Stimulated activated naive CD8-positive, alpha-beta T cell treated with anti-CD3 and anti-CD28 coated beads, Interleukin-15, Interleukin-2, amounts not matched to agents 100 U/mL and 50 U/mL, for 24 hours (primary cell): ENCODE data around the gene LPAR1.
"Not testable (repeated sequence)": the region's sequence is repeated elsewhere in the genome, so short reads cannot be mapped to it uniquely, and the experiment has no call there.

Experiments used
- ATAC-seq: fragments of 150-1000 bp; cut with Tn5 transposase; one replicate; pipeline ENCODE4 v1.10.0; 2021
- DNase-seq: peaks from one replicate; pipeline ENCODE4 v3.0.0; 2021

The LPAR1 gene

GRCh38 chr9:111038331-111039230 lies at the start of gene LPAR1:
Gene LPAR1 (minus strand): TSS chr9:111038470. CDS start chr9:110972117, 66,353 bp downstream.
- DNase-seq = peak; percentile 5

GRCh38 chr9:111078391-111079038 lies 40.2 kb upstream of the LPAR1 start:
- DNase-seq = no peak

More at GRCh38 chr9:111038331-111039230, at the start of gene LPAR1:
- ATAC-seq = no peak

GRCh38 chr9:111076519-111076918 lies 38.2 kb upstream of the LPAR1 start:
- ATAC-seq = no peak

More at GRCh38 chr9:111078391-111079038, 40.2 kb upstream of the LPAR1 start:
- no peak for ATAC-seq

GRCh38 chr9:111076042-111076441 lies 37.8 kb upstream of the LPAR1 start:
- DNase-seq = no peak
- ATAC-seq = no peak

More at GRCh38 chr9:111076519-111076918, 38.2 kb upstream of the LPAR1 start:
- DNase-seq = no peak

GRCh38 chr9:111074395-111074794 lies 36.1 kb upstream of the LPAR1 start:
- DNase-seq (no peak), ATAC-seq (no peak)

GRCh38 chr9:111069183-111069582 lies 30.9 kb upstream of the LPAR1 start:
- DNase-seq (no peak), ATAC-seq (no peak)

GRCh38 chr9:111068771-111069170 lies 30.5 kb upstream of the LPAR1 start:
- no peak for DNase-seq
- ATAC-seq = no peak

GRCh38 chr9:111068383-111068730 lies 30.1 kb upstream of the LPAR1 start:
- no peak for ATAC-seq
- no peak for DNase-seq

GRCh38 chr9:111066468-111066867 lies 28.2 kb upstream of the LPAR1 start:
- DNase-seq (no peak), ATAC-seq (no peak)

GRCh38 chr9:111065414-111065813 lies 27.1 kb upstream of the LPAR1 start:
- DNase-seq (no peak), ATAC-seq (no peak)

GRCh38 chr9:111064160-111064837 lies 26.0 kb upstream of the LPAR1 start:
- no peak for DNase-seq
- ATAC-seq = no peak

- DNase-seq = no peak
- no peak for ATAC-seq
Observed at GRCh38 chr9:111063332-111063731, 25.1 kb upstream of the LPAR1 start.

- ATAC-seq = no peak
- DNase-seq = no peak
Observed at GRCh38 chr9:111058166-111058565, 19.9 kb upstream of the LPAR1 start.

GRCh38 chr9:111056538-111056937 lies 18.3 kb upstream of the LPAR1 start:
- DNase-seq = no peak
- ATAC-seq = no peak

- ATAC-seq = no peak
- DNase-seq = no peak
Observed at GRCh38 chr9:111052791-111053190, 14.5 kb upstream of the LPAR1 start.

- no peak for ATAC-seq
Observed at GRCh38 chr9:111051400-111051799, 13.1 kb upstream of the LPAR1 start.

GRCh38 chr9:111050819-111051218 lies 12.5 kb upstream of the LPAR1 start:
- ATAC-seq (no peak), DNase-seq (no peak)

More at GRCh38 chr9:111051400-111051799, 13.1 kb upstream of the LPAR1 start:
- no peak for DNase-seq

- not testable (repeated sequence) for ATAC-seq, DNase-seq
Observed at GRCh38 chr9:111047287-111047686, 9.0 kb upstream of the LPAR1 start.

GRCh38 chr9:111041902-111042301 lies 3.6 kb upstream of the LPAR1 start:
- DNase-seq = no peak

GRCh38 chr9:111040494-111040893 lies 2.2 kb upstream of the LPAR1 start:
- DNase-seq (no peak), ATAC-seq (no peak)

More at GRCh38 chr9:111041902-111042301, 3.6 kb upstream of the LPAR1 start:
- ATAC-seq = no peak

- no peak for DNase-seq
- no peak for ATAC-seq
Observed at GRCh38 chr9:111039231-111039906, 1.1 kb upstream of the LPAR1 start.

- DNase-seq (peak; percentile 9), ATAC-seq (peak; percentile 14)
Observed at GRCh38 chr9:111037708-111038330, 451 bp downstream of the LPAR1 start.
